CD4-positive, alpha-beta memory T cell (primary cell): Measurements from ENCODE around the gene TBC1D28. TPM values are rescaled to one million over a fixed set of nuclear protein-coding genes. Genes with fewer than 3 reads are reported as not detected.
A peak's percentile ranks its signal among the peaks of the same experiment; 100 is the strongest.
"Not testable (repeated sequence)": the region's sequence is repeated elsewhere in the genome, so short reads cannot be mapped to it uniquely, and the experiment has no call there.

ENCODE experiments used
- CTCF ChIA-PET: fragments of 350-600 bp; sonication (Branson Sonifier 250); formaldehyde crosslinking; loops from one replicate; lab custom pipeline; 2021; ENCODE audit warnings: inconsistent platforms; ENCODE audit not compliant: partially characterized antibody; lab: Charles Lee
- POLR2A ChIA-PET: fragments of 350-600 bp; sonication (Branson Sonifier 250); formaldehyde crosslinking; loops from one replicate; lab custom pipeline; 2021; ENCODE audit not compliant: partially characterized antibody; lab: Charles Lee
- DNase-seq, 5 donors: peaks; one replicate each; pipeline versions ENCODE4 v3.0.0 to v3.0.0-alpha.2; 2020 to 2022; ENCODE audit warnings: mixed read lengths in 1 of 5
- H3K27ac ChIP-seq: one replicate; pipeline ENCODE4 v1.7.0; 2013; ENCODE audit warnings: low read depth, low read length
- H3K27me3 ChIP-seq: 2 replicates; pipeline ENCODE4 v1.7.0; 2013; ENCODE audit warnings: mild to moderate bottlenecking, low read length, moderate library complexity; ENCODE audit not compliant: insufficient read depth
- H3K36me3 ChIP-seq: 2 replicates; pipeline ENCODE4 v1.7.0; 2013; ENCODE audit warnings: mild to moderate bottlenecking, low read length, moderate library complexity; ENCODE audit not compliant: insufficient read depth
- H3K4me1 ChIP-seq: 2 replicates; pipeline ENCODE4 v1.7.0; 2013; ENCODE audit warnings: mild to moderate bottlenecking, low read length, moderate library complexity; ENCODE audit not compliant: insufficient read depth
- H3K4me3 ChIP-seq, 2 donors: one replicate each; pipeline ENCODE4 v1.7.0; 2013; ENCODE audit warnings: low read length in 2 of 2, mild to moderate bottlenecking in 1 of 2
- H3K9me3 ChIP-seq, 2 donors: one replicate each; pipeline ENCODE4 v1.7.0; 2013; ENCODE audit warnings: low read length in 2 of 2, control low read depth in 1 of 2; ENCODE audit not compliant: control insufficient read depth in 1 of 2
- H3K27ac Mint-ChIP-seq, 7 donors: one replicate each; pipeline ENCODE4 v1.8.0; 2020 to 2021; ENCODE audit warnings: mixed read lengths in 7 of 7, mild to moderate bottlenecking in 6 of 7, inconsistent platforms in 3 of 7, moderate library complexity in 3 of 7
- H3K27me3 Mint-ChIP-seq, 2 donors: one replicate each; pipeline ENCODE4 v1.8.0; 2020 to 2021; ENCODE audit warnings: mixed read lengths in 2 of 2
- H3K36me3 Mint-ChIP-seq, 2 donors: one replicate each; pipeline ENCODE4 v1.8.0; 2020 to 2021; ENCODE audit warnings: mixed read lengths in 2 of 2, inconsistent platforms in 1 of 2, mild to moderate bottlenecking in 1 of 2
- H3K4me1 Mint-ChIP-seq, 4 donors: one replicate each; pipeline ENCODE4 v1.8.0; 2020 to 2021; ENCODE audit warnings: mixed read lengths in 4 of 4, mild to moderate bottlenecking in 1 of 4
- H3K4me3 Mint-ChIP-seq, 8 donors: one replicate each; pipeline ENCODE4 v1.8.0; 2020 to 2021; ENCODE audit warnings: mixed read lengths in 8 of 8, mild to moderate bottlenecking in 7 of 8, moderate library complexity in 6 of 8, inconsistent platforms in 3 of 8
- H3K9me3 Mint-ChIP-seq, 8 donors: one replicate each; pipeline ENCODE4 v1.8.0; 2020 to 2021; ENCODE audit warnings: mixed read lengths in 8 of 8, mild to moderate bottlenecking in 5 of 8, inconsistent platforms in 3 of 8, moderate library complexity in 1 of 8
- intact Hi-C: fragments of 100-400 bp; cut with micrococcal nuclease; formaldehyde crosslinking; loops from one replicate; pipeline ENCODE4 v1.15.1; 2023
- polyA plus RNA-seq, 2 donors: library from polyadenylated mRNA; unstranded; fragments of 300-500 nt; fragmentation: Illumina TruSeq; gene quantifications; one replicate each; pipeline ENCODE4 v1.2.3, GENCODE V29; 2021
- total RNA-seq, 2 experiments: library from RNA; stranded (reverse); gene quantifications; one replicate each; pipeline ENCODE4 v1.2.3, GENCODE V29; 2021

TBC1D28 gene
- total and polyA plus RNA-seq, 4 experiments from 2014 or later = not detected

GRCh38 chr17:18635773-18636172 is 8.4 kb downstream of the TBC1D28 start:
- H3K27me3 ChIP-seq, H3K4me1 Mint-ChIP-seq, H3K9me3 ChIP-seq, POLR2A ChIA-PET, CTCF ChIA-PET, H3K36me3 ChIP-seq, DNase-seq, H3K4me1 ChIP-seq, H3K27ac ChIP-seq, H3K27ac Mint-ChIP-seq, H3K36me3 Mint-ChIP-seq, H3K4me3 Mint-ChIP-seq, H3K9me3 Mint-ChIP-seq, H3K4me3 ChIP-seq, intact Hi-C loops: not testable (repeated sequence)
- H3K27me3 Mint-ChIP-seq = peaks cover 6 to 15% of the 10 kb centered on the region in 2 donors

GRCh38 chr17:18634550-18635263 is 9.5 kb downstream of the TBC1D28 start:
- H3K36me3 ChIP-seq, intact Hi-C loops, H3K27me3 ChIP-seq, H3K36me3 Mint-ChIP-seq, H3K4me1 Mint-ChIP-seq, H3K27ac Mint-ChIP-seq, H3K4me1 ChIP-seq, H3K27ac ChIP-seq, H3K4me3 ChIP-seq, H3K9me3 Mint-ChIP-seq, DNase-seq, CTCF ChIA-PET, H3K9me3 ChIP-seq, POLR2A ChIA-PET: not testable (repeated sequence)
- Mint-ChIP-seq H3K4me3 (peak overlapping the region in 5 of 8 donors; percentile 22 to 58 (median 51)), H3K27me3 (peaks cover 6 to 15% of the 10 kb centered on the region in 2 donors)

DNA sequence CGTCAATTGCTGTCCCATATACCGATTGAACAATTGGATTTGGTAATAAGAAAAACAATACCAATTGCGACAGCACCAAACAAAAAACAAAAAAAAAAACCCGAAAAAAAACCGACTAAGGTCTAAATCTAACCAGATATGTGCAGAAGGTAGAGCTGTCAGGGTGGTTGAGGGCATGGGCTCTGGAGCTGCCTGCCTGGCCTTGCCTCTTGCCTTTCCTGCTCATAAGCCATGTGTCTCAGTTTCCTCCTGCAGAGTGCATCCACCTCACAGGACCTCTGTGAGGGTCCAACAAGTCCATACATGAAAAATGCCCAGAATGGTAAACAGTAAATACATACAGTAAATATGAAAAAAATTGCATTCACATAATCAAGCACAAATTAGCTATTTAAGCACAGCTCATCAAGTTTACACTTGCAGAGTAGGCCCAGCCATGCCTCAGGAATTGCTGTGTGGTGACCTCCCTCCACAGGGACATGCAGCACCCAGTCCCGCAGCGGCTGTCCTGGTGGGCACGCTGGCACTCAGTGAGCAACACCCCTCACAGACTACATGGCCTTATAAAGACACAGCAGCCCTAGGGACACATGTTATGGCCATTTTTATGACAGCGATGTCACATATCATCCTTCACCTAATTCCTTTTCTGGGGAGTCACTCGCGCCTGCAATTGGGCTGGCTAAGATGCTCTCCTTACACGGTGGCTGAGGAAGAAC is 17.9 kb downstream of the TBC1D28 start:
- POLR2A ChIA-PET = interaction anchor here (0.9 to 1.6 kb wide), 3 partner anchors 231 to 398 kb away, joined by 3 to 7 read pairs (median 4); partner anchors contain the start of gene PRPSAP2
- Histone ChIP-seq H3K4me1 (peaks cover 6% of the 10 kb centered on the region), H3K4me3 (no peak overlapping the region), H3K36me3 (no peaks in the 10 kb centered on the region), H3K27ac (no peak overlapping the region), H3K27me3 (no peaks in the 10 kb centered on the region), H3K9me3 (no peaks in the 10 kb centered on the region)
- Mint-ChIP-seq H3K27me3 (peaks cover 0 to 4% of the 10 kb centered on the region in 2 donors), H3K4me1 (peaks cover 2 to 20% (median 13%) of the 10 kb centered on the region in 4 donors), H3K36me3 (no peaks in the 10 kb centered on the region), H3K9me3 (no peaks in the 10 kb centered on the region), H3K27ac (peak overlapping the region in 4 of 7 donors; percentile 73 to 93 (median 90)), H3K4me3 (peak overlapping the region in 6 of 8 donors; percentile 15 to 91 (median 82))
- DNase-seq = no peak
- intact Hi-C loops = loop anchor here (10.0 kb wide), 1 partner anchor 378 kb away; the partner anchor contains the start of gene FAM83G
- CTCF ChIA-PET = interaction anchor here (0.7 to 1.8 kb wide), 10 partner anchors 12 to 444 kb away, joined by 3 to 4 read pairs (median 4); partner anchors contain the start of gene FOXO3B

DNA sequence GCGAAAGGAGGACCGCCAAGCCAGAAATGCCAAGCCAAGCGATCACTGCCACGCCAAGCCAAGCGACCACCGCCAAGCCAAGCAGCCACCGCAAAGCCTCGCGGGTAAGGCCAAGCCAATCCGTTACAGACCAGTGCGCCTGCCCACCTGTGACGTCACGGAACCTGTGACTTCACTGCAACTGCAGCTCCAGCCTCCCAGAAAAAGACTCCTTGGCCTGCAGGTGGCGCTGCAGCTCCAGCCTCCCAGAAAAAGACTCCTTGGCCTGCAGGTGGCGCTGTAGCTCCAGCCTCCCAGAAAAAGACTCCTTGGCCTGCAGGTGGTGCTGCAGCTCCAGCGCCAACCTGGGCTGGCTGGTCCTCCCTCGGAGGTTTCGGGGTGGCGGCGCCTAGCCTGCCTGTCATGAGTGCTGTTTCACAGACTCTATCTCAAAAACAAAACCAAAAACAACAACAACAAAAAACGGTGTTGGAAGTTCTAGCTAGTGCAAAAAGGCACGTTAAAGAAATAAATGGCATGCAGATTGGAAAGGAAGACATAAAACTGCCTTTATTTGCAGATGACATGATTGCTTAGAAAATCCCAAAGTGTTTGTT is 18.6 kb downstream of the TBC1D28 start:
- H3K4me3 Mint-ChIP-seq = peak overlapping the region; percentile 76 to 93 (median 90)
- not testable (repeated sequence) for H3K36me3 ChIP-seq, H3K27me3 ChIP-seq, H3K9me3 Mint-ChIP-seq, H3K27me3 Mint-ChIP-seq, H3K36me3 Mint-ChIP-seq, H3K4me1 ChIP-seq, H3K9me3 ChIP-seq
- H3K4me1 Mint-ChIP-seq = peaks cover 2 to 20% (median 13%) of the 10 kb centered on the region in 4 donors
- DNase-seq = peak; percentile 95 to 96 (median 95)
- H3K27ac ChIP-seq = peak overlapping the region; percentile 55
- POLR2A ChIA-PET = interaction anchor here (0.9 to 1.6 kb wide), 3 partner anchors 232 to 399 kb away, joined by 3 to 7 read pairs (median 4); partner anchors contain the start of gene PRPSAP2
- peak overlapping the region; percentile 73 to 95 (median 92) for H3K27ac Mint-ChIP-seq
- peak overlapping the region in 1 of 2 donors; percentile 43 for H3K4me3 ChIP-seq
- CTCF ChIA-PET = interaction anchor here (0.6 to 1.8 kb wide), 12 partner anchors 13 to 1230 kb away, joined by 3 to 4 read pairs (median 4); partner anchors contain the start of gene FOXO3B
- intact Hi-C loops = loop anchor here (10.0 kb wide), 1 partner anchor 379 kb away; the partner anchor contains the start of gene FAM83G

DNA sequence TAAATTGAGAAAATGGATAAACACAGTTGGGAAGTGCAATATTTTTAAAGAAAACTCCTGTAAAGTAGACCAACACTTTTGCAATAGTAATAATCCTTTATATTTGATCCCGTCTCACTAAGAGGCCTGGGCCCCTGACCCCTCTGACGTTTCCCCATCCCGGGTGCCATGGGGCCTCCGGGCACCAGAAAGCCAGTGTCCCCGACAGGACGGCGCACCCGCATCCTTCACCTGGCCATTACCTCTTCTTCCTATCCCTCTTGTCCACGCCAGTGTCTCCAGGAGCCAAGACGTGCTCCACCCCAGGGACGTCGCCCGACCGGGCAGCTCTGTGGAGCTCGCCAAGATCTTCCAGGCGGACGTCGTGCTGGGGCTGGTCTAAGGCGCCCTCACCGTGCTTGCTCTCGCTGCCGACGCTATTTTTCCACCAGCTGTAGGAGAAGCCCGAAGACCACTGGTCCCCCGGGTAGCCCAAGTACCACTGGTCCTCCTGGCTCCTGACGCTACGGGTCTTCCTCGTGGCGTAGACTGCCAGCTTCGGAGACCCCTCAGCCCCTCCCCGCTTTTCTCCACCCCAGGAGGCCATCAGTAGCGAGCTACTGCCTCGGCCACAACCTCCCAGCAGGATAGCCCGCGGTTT is 19.2 kb downstream of the TBC1D28 start:
- intact Hi-C loops = loop anchor here (10.0 kb wide), 1 partner anchor 380 kb away; the partner anchor contains the start of gene FAM83G
- Mint-ChIP-seq H3K4me1 (peaks cover 2 to 20% (median 13%) of the 10 kb centered on the region in 4 donors), H3K27ac (peak overlapping the region; percentile 73 to 95 (median 92)), H3K4me3 (peak overlapping the region; percentile 76 to 93 (median 90))
- Histone ChIP-seq H3K27ac (peak overlapping the region; percentile 55), H3K4me3 (peak overlapping the region in 1 of 2 donors; percentile 43)
- H3K9me3 Mint-ChIP-seq, H3K36me3 Mint-ChIP-seq, H3K27me3 ChIP-seq, DNase-seq, H3K9me3 ChIP-seq, H3K27me3 Mint-ChIP-seq, H3K4me1 ChIP-seq, H3K36me3 ChIP-seq: not testable (repeated sequence)
- CTCF ChIA-PET = interaction anchor here (0.6 to 1.8 kb wide), 8 partner anchors 73 to 1231 kb away, joined by 3 to 4 read pairs (median 4); no protein-coding TSS in a partner anchor
- POLR2A ChIA-PET = interaction anchor here (0.9 to 1.6 kb wide), 3 partner anchors 233 to 399 kb away, joined by 3 to 7 read pairs (median 4); partner anchors contain the start of gene PRPSAP2

GRCh38 chr17:18617613-18618012 is 26.6 kb downstream of the TBC1D28 start:
- CTCF ChIA-PET, H3K9me3 Mint-ChIP-seq, H3K9me3 ChIP-seq, POLR2A ChIA-PET, DNase-seq, H3K27me3 ChIP-seq, H3K27ac ChIP-seq, intact Hi-C loops, H3K4me1 ChIP-seq, H3K4me1 Mint-ChIP-seq, H3K36me3 ChIP-seq, H3K4me3 ChIP-seq, H3K36me3 Mint-ChIP-seq, H3K27ac Mint-ChIP-seq, H3K27me3 Mint-ChIP-seq, H3K4me3 Mint-ChIP-seq: not testable (repeated sequence)
